Measurements from ENCODE around the gene UBALD1. TPM values are rescaled to one million over a fixed set of nuclear protein-coding genes. Genes with fewer than 3 reads are reported as not detected.

Gene UBALD1
- total and polyA plus RNA-seq, 2 donors (not counting 3 experiments of a cell fraction or from before 2014, with no cell fraction given): 24.8 to 41.6 TPM

GRCh38 chr16:4570688-4571321, 43.9 kb downstream of the UBALD1 start:
- Histone ChIP-seq H3K9me1 (replicated peaks; ENCODE audit: control insufficient read depth, extremely low read depth, insufficient read depth, low read length) (no peaks in the 10 kb centered on the region), H3K4me3 (replicated peaks in 1 of 3; ENCODE audit: insufficient read depth in 1 of 3, low read depth in 1 of 3, low read length in 3 of 3) (no peak overlapping the region), H4K20me1 (replicated peaks; ENCODE audit: control insufficient read depth, extremely low read depth, insufficient read depth, low read length) (no peaks in the 10 kb centered on the region), H3K9ac (replicated peaks; ENCODE audit: extremely low read depth, insufficient read depth, low read length) (no peak overlapping the region), H3K4me1 (ENCODE audit: control insufficient read depth, extremely low read depth, insufficient read depth, low read length) (no peaks in the 10 kb centered on the region), H3K27me3 (ENCODE audit: control insufficient read depth in 2 of 2, insufficient read depth in 2 of 2, low read length in 2 of 2) (peaks cover 2 to 6% of the 10 kb centered on the region in 2 experiments), H2AFZ (ENCODE audit: low read depth, low read length) (no peak overlapping the region), H3K27ac (ENCODE audit: insufficient read depth, low read depth, low read length) (no peak overlapping the region), H3K36me3 (ENCODE audit: control insufficient read depth in 2 of 2, extremely low read depth in 1 of 2, insufficient read depth in 2 of 2, low read length in 2 of 2) (no peaks in the 10 kb centered on the region), H3K9me3 (replicated peaks; ENCODE audit: control insufficient read depth, insufficient read depth, low read length) (no peaks in the 10 kb centered on the region), H3K4me2 (ENCODE audit: insufficient read depth, low read length) (no peak overlapping the region), H3K79me2 (ENCODE audit: control insufficient read depth, insufficient read depth, low read length) (no peaks in the 10 kb centered on the region)
- ChIA-PET CTCF (interaction anchor here (1.0 kb wide), 1 partner anchor 15 kb away, joined by 3 read pairs; no protein-coding TSS in a partner anchor), POLR2A (no interaction called here)
- dilution Hi-C loops (cut with MboI; ENCODE audit: extremely low pct_ligation_motif_present, low sequenced_read_pairs) (no loop called here), intact Hi-C loops (cut with micrococcal nuclease) (no loop called here)
- FAIRE-seq (no peak), DNase-seq (ENCODE audit: low read depth, low spot score) (no peak)
- no TSS peak for BruUV-seq (replicated peaks)
- TF ChIP-seq JUN (IDR thresholded peaks at IDR 0.05; ENCODE audit: borderline replicate concordance, insufficient read depth, insufficient read length, low read depth) (no peak), CTCF (IDR thresholded peaks at IDR 0.05; ENCODE audit: extremely low read depth in 1 of 2, insufficient read depth in 1 of 2, low read depth in 1 of 2, low read length in 2 of 2) (no peak), POLR2A (IDR thresholded peaks at IDR 0.05; ENCODE audit: low read depth, low read length) (no peak), FOS (IDR thresholded peaks at IDR 0.05; ENCODE audit: borderline replicate concordance, insufficient read depth, low read length) (no peak), MAX (IDR thresholded peaks at IDR 0.05; ENCODE audit: insufficient read depth, insufficient read length) (no peak), EZH2 (IDR thresholded peaks at IDR 0.05; ENCODE audit: borderline replicate concordance, low read depth, low read length, severe bottlenecking) (no peak), GATA2 (IDR thresholded peaks at IDR 0.05; ENCODE audit: insufficient read depth, insufficient read length, low read depth, low read length) (no peak), POLR2AphosphoS5 (IDR thresholded peaks at IDR 0.05; ENCODE audit: insufficient read depth, low read depth, low read length) (no peak), MYC (IDR thresholded peaks at IDR 0.05; ENCODE audit: low read depth, low read length) (no peak)
